T-helper 9 cell (primary cell): ENCODE results near the gene VTI1A.
"Not testable (repeated sequence)": the region's sequence is repeated elsewhere in the genome, so short reads cannot be mapped to it uniquely, and the experiment has no call there.

ENCODE experiments used
- DNase-seq: peaks from one replicate; pipeline ENCODE4 v3.0.0-alpha.2; 2020

Gene VTI1A

DNA sequence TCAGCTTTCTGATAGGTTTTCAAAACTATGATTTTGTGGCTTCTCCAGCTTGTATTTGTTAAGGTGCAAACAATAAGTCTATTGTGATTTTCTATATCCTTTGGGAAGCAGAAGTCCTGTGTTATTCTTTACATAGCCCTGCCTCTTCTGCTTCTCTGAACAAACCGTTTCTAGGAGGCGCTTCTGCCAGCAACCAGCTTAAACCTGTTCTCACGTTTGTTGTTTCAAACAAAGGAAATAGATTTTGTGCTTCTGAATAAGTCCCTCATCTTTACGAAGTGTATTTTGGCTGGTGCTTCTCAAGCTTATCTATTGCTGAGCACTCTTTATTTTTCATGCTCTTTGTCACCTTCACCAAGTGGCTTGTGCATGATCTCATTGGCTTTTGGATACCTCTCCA lies 61.0 kb downstream of the VTI1A start:
- DNase-seq, result no peak

DNA sequence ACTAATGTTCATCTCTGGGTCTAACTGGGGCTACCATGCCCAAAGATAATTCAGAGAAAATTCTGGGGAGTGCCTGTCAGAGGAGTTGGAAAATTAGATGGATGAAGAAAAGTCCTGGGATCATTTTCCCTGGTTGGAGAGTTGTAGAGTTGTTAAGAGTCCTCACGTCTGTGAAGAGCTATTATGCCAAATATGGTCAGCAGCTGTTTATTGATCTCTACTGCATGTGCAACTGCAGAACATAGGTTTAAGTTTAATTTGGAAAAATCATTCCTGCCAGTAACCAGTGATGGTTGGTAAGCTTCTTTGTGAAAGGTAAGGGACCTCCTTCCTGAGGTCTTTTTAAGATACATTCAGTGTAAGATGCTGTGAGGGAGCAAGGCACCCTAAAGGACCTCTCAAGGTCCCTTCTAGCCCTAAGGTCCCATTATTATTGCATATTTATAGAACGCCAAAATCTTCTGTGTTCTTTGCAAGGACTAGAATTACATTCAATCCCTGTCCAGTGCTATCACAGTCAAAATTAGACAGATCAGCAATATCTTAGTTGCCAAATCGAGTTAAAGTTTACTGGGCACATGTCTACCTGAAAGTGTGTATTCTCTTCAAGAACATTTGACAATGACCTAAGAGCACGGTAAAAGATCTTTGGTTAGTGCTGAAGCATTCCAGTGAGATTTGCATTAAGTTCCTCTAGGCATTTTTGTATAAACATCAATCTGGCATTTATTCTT lies 62.7 kb downstream of the VTI1A start:
- no peak for DNase-seq

DNA sequence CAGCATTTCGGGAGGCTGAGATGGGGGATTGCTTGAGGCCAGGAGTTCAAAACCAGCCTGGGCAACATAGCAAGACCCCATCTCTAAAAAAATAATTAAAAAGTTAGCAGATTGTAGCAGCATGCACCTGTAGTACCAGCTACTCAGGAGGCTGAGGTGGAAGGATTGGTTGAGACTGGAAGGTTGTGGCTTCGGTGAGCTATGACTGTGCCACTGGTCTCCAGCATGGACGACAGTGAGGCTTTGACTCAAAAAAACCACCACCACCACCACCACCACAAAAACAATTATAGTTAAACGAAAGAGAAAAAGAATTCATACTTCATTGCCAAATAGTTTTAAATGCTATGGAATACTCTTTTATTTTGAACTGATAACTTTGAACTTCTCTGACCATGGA lies 63.4 kb downstream of the VTI1A start:
- DNase-seq, result no peak

DNA sequence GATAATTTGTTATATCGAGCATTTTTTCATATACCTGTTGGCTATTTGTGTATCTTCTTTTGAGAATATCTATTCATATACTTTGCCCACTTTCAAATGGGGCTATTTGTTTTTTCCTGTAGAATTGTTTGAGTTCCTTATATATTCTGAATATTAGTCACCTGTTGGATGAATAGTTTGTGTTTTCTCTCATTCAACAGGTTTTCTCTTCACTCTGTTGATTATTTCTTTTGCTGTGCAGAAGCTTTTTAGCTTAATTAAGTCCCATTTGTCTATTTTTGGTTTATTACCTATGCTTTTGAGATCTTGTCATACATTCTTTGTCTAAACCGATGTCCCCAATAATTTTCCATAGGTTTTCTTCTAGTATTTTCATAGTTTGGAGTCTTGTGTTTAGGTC lies 65.3 kb downstream of the VTI1A start:
- DNase-seq, result no peak

DNA sequence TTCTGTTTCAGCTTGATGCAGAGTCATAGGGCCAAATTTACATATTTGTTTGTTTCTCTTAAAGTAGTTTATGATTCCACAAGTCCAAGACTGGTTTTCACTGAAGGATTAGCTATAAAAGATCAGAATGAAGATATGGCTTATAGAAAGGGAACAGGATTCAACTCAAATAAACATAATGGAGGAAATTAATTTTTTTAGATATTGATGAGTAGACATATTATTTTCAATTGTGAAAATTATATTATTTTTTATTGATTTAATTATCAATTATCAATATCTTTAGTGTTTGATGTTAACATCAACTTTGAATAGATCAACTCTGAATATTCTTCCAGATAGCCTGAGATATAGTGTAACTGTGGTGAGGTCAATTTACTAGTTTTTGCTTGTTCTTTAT lies 68.1 kb downstream of the VTI1A start:
- no peak for DNase-seq

DNA sequence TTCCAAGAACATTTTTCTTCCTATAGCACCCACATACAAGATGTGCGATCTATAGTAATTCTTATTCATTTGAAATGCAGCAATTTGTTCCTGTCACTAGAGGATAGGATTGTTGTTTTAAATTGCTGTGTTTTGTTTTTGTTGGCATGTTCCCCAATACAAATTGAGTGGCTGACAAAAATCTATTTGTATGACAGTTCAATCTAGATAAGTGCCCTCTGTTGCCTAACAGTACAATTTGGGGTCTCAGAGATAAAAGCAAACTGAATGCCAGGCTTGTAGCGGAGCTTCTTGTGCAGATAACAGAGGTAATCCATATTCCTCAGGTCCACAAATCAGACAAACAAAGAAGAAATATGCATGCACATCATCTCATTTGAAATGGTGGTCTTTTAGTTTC lies 68.8 kb downstream of the VTI1A start:
- no peak for DNase-seq

DNA sequence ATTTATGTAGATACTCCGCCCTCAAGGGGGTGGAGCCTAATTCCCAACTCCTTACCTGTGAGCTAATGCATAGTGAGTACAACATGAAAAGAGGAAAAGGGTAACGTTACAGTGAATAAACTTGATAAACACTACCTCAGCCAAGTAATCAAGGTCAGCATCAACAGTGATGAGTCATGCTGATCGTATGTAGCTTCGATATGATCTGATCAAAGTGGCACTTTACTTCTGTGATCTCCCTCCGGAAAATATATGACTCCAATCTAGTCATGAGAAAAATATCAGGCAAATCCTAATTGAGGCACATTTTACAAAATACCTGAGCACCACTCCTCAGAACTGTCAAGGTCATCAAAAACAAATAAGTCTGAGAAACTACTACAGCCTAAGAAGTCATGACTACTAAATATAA lies 70.4 kb downstream of the VTI1A start:
- DNase-seq, result no peak

DNA sequence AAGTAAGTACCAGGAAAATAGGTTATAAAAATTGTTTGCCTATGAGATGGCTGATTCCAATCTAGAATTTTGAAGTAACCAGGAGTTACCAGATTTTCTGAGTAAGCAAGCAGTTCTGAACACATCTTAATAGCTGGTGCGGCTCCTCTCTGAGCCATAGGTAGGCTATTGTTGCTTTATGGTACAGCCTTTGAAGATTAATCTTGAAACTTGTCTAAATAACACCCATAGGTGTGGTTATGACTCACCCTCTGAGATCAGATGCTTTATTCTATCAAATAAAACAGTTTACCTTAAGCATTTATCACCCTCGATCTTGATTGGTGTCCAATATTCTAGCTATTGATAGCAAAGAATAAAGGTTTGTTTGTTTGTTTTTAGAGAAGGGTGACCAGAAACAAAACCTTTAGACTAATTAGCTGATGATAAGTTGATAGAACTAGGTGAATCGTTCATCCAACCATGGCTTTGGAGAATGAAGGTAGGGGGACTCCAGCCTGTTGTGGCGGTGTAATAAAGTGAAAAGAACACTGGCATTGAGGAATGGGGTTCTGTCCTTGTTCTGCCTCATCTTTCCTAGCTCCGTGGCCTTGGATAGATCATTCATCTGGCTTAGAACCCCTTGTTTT lies 72.2 kb downstream of the VTI1A start:
- no peak for DNase-seq

DNA sequence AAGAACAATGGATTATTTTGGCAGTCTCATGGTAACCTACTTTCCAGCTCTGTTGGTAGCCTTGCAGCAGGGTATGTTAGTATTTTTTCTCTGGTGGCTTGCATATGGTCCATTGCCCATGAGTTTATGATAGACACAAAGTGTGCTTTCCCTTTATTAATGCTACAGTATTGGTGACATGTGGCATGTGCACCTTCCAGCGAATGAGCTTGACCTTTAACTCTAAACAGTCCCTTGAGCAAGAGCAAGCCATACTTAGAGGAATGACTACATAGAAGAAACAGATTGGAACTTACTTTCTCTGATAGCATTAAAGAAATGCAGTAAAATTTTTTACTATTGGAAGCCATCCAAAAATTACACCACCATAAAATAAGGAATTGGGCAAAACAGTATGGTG lies 73.9 kb downstream of the VTI1A start:
- DNase-seq, result no peak

DNA sequence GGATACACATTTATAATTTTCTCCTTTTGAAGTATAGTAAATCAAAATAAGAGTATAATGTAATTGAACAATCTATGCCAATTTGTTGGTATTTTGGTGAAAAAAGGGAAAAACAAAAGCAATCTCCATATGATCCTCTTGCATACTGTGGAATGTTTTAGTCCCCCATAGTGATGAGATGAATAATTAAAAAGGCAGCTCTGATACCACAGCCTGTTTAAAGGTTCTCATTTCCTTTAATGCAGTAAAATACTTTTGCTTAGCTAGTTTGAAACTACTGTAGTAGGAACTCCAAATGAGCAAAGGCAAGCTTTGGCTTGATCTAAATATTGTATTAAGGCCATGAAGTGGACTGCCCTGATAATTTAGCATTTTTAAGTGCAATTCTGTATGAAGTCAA lies 77.6 kb downstream of the VTI1A start:
- no peak for DNase-seq

DNA sequence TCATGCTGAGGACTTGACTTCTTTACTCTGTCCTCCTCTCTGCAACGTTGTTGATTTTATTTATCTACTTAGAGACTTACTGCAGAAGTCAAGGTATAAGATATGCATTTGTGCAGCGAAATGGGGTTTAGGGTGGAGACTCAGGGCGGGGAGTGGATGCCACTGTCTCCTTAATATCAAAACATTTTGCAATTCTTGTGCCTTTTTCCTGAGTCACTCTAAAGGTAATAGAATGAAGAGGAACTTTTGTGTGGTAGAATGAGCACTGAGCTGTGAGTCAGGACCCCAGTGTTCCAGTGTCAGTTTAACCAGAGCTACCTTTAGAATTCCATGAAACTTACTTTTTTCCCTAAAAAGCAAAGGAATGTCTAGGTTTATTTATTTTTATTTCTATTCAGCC lies 78.2 kb downstream of the VTI1A start:
- DNase-seq, result no peak

DNA sequence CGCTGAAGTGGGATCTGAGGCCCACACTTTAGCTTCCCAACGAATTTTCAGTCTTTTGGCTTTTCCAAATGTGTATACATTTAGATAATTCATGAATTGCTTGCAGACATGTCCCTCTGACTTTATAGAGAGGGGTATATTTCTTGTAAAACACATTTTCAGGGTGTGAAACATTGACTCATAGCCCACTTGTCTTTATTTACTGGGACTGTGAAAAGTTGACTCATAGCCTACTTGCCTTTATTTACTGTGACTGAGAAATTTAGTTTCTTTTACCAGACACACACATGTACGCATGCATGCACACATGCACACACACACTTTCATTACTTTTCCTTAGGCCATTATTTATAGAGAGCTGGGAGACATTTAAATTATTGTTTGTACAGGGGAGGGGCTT lies 79.1 kb downstream of the VTI1A start:
- DNase-seq, result no peak

DNA sequence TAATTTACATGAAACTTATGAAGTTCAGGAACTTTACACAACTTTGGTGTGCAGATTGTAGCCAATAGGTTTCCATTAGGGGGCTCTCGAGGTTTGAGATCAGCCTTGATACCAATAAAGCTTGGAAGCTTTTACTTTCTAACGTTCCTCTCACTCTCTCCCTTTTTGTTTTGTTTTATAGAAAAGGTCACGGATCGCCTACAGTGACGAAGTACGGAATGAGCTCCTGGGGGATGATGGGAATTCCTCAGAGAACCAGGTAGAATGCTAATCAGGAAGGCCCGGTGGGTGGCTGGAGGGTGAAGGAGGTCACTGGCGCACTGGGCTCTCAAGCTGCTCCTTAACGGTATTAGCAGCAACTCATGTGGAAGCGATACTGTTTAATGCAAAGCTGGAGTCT lies 79.9 kb downstream of the VTI1A start:
- no peak for DNase-seq

DNA sequence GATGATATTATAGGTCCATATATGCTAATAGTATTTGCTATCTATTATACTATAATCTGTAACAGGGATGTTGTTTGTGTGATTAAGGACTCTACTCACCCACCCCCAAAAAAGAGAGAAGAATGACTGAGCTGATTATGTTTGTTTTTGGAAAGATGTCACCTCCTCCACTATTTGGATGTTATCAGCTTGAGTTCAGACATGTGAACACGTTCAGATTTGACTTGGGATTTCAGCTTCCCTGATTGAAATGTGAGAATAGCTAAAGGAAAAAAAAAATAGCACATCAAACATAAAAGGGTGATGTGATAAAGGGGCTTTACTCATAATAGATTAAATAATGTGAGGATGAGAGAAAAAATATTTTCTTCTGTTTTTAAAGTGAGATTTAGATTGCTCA lies 81.2 kb downstream of the VTI1A start:
- DNase-seq, result no peak

DNA sequence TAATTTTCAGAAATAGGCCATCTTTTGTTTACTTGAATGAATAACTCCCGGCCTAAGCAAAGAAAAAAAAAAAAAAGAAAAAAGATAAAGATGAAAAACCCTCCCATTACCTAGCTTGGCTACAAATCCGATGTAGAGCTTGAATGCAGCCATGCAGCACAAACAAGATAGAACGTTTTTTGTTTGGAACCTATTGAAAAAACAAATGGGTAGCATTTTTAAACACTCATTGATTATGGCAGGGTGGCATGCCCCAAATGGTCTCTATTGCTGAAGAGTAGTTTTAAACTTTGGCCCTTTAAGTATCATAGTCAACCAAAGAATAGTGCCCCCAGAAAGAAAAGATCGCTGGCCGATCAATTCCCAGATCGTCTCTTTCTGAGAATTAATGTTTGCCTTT lies 84.4 kb downstream of the VTI1A start:
- DNase-seq, result no peak

DNA sequence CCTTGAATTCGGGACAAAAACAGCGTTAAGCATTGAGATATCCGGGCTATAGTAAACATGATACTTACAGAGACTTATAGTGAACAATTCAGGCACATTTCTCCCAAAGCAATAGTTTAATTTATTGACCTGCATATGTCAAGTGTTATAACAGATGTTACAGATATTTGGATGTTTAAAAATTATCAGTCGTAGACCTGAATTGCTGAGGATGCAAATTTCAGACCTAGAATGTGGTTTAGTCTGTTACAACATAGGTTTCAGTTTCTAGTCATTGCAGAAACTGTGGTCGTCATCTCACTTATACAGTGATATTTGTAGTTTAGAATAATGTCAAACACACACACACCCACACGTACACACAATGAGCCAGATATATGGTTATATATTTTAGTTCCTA lies 85.2 kb downstream of the VTI1A start:
- no peak for DNase-seq

DNA sequence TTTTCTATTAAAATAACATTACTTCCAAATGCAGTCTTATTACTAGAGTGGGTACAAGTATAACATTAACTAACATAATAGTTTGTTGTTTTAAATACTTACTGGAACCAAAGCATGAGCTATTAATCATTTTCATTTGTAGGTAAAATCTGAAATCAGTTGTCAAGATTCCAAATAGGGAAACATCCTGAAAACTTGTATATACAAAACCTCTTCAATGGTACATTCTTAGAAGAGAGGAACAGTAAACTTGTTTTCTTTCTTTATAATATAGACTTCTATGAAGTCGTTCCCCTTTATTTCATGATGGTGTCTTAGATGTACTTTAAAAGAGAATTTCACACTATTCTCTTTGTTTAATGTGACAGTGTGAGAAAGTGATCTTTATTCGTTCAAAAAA lies 85.9 kb downstream of the VTI1A start:
- no peak for DNase-seq

DNA sequence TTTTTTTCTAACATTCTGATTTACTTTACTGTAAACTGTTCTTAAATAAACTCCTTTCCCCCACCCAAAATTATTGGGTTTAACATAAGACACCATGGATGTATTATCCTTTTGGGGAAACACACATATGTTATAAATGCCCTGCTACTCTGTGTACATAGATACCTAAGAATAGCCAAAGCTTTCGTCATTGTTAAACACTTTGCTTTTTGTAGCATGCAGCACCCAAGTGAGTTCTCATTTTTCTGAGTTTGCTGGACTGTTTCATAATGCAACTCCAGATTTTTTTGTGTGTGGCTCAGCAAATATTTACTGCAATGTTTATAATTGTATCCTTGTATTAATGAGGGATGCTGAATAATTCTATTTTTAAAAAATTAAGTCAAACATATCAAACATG lies 86.9 kb downstream of the VTI1A start:
- no peak for DNase-seq

DNA sequence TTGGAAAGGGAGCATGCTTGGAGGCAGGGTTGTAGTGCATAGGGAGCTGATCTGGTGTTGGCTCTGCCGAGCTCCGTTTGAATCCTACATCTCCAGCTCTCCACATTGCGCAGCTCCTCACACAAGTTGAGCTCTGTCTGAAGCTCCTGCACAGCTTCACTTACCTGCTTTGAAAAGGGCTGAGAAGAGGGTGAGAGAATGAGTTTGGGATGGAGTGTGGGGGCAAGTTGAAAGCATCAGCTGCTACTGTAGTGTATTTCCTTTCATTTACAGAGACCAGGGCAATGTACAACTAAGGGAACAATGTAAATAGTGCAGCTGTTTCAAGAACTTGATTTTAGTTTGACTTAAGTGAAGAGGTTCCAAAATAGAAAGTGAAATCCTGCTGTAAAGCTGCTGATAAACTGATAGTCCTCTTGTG lies 88.5 kb downstream of the VTI1A start:
- no peak for DNase-seq

DNA sequence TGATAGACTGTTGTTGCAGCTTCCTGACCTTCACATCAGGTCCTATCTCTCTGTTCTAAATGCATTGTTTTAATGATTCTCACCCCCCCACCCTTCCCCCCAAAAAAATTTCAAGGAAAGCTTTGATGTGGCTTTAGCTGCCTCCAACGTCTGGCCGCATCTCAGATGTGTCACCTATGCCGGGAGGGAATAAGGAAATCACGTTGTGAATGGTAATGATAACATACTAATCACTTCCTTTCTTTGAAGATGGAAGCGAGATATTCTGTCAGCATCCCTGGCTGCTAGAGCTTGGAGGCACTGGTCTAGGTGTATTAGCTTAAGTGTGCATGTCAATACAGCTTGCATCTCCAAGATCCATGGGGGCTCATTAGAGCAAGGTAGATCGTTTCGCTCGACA lies 89.6 kb downstream of the VTI1A start:
- no peak for DNase-seq

DNA sequence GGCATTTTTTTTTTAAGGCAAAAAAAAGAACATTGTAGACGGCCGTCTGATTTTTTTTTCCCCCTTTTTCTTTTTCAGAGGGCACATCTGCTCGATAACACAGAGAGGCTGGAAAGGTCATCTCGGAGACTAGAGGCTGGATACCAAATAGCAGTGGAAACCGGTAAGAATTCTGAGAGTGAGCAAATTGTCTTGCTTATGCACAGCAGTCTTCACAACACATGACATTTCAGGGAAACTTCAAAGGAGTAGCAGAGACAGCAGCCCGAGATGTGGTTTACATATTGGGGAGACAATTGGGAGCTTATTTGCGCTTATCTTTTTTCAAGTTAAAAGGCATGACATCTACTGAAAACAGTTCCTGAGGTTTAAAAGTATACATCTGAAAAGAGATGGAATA lies 91.2 kb downstream of the VTI1A start:
- DNase-seq, result no peak

DNA sequence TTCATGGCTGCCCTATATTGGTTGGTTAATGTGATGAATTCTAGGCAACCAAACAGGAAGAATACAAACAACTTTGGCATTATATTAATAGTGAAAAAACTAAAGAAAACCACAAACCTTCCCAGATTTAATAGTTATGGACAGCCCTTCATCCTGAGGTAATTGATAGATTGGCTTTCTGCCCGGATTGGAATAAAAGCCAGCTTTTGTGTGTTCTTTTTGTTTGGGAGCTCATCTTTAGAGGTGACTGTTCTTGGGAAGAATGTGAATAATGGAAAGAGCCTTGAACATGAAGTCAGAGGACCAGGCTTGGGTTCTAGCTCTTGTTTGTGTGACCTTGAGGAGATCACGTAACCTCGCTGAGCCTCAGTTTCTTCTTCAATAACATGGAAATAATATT lies 92.3 kb downstream of the VTI1A start:
- DNase-seq, result no peak

DNA sequence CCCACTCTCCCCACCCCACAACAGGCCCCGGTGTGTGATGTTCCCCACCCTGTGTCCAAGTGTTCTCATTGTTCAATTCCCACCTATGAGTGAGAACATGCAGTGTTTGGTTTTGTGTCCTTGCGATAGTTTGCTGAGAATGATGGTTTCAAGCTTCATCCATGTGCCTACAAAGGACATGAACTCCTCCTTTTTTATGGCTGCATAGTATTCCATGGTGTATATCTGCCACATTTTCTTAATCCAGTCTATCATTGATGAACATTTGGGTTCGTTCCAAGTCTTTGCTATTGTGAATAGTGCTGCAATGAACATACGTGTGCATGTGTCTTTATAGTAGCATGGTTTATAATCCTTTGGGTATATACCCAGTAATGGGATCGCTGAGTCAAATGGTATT lies 95.8 kb downstream of the VTI1A start:
- DNase-seq, result not testable (repeated sequence)

DNA sequence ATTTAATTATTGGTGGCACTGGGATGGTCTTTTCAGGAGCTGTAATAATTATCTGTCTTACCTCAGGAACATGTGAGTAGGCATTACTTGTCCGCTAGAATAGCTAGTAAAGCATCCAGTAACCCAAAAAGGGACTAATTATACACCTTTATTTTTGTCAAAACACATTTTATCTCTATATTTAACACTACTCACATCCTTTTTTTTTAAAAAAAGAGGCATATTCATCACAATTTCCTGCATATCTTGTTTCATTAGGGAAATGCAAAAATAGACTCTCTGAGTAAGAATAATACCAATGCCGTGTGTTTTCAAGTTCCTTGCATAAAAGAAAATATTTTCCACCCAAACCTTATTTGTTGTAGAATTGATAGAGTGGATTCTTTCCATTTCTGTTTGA lies 99.5 kb downstream of the VTI1A start:
- no peak for DNase-seq
